Upper lobe of left lung (tissue), 4 donors: ENCODE measurements around the gene ARG1.

Experiments used
- EP300 ChIP-seq, 4 donors: sonication (generic); formaldehyde crosslinking; IDR thresholded peaks; one replicate each; pipeline ENCODE4 v1.5.1; 2017; ENCODE audit warnings: antibody characterized with exemption in 4 of 4, control low read depth in 2 of 4
- POLR2A ChIP-seq, 4 donors: fragments of 450-650 bp; IDR thresholded peaks; one replicate each; pipeline ENCODE4 v1.5.1; 2016 to 2017; ENCODE audit warnings: antibody characterized with exemption in 4 of 4, mild to moderate bottlenecking in 2 of 4
- POLR2AphosphoS5 ChIP-seq, 2 donors: sonication (generic); formaldehyde crosslinking; IDR thresholded peaks; one replicate each; pipeline ENCODE4 v1.5.1; 2017; ENCODE audit warnings: antibody characterized with exemption in 2 of 2
- TF ChIP-seq, protein P1 (sequence below), 6 experiments: fragments of 450-650 bp in 4 of 6; fragments of 200-600 bp in 2 of 6; sonication (generic) in 2 of 6; IDR thresholded peaks; one replicate each; pipeline ENCODE4 v1.5.1; 2016 to 2019; ENCODE audit warnings: antibody characterized with exemption in 6 of 6

DNA sequence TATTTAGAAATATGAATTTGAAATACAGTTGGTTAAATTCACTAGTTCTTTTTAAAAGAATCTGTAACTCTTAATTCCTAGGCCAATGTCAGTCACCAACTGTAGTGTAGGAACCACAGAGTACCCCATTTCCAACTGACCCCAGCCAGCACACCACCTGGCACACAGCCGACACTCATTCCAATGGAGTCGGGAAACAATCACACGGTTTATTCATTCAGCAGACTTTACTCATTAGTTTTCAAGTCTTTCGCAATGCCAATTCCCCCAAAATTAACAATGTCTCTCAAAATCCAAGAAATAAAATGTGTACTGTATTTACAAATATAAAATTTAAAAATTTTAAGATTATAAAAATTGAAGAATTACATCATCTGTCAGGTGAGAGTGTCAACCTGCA, 13.5 kb downstream of the ARG1 start:
- TF ChIP-seq, protein P1, sequence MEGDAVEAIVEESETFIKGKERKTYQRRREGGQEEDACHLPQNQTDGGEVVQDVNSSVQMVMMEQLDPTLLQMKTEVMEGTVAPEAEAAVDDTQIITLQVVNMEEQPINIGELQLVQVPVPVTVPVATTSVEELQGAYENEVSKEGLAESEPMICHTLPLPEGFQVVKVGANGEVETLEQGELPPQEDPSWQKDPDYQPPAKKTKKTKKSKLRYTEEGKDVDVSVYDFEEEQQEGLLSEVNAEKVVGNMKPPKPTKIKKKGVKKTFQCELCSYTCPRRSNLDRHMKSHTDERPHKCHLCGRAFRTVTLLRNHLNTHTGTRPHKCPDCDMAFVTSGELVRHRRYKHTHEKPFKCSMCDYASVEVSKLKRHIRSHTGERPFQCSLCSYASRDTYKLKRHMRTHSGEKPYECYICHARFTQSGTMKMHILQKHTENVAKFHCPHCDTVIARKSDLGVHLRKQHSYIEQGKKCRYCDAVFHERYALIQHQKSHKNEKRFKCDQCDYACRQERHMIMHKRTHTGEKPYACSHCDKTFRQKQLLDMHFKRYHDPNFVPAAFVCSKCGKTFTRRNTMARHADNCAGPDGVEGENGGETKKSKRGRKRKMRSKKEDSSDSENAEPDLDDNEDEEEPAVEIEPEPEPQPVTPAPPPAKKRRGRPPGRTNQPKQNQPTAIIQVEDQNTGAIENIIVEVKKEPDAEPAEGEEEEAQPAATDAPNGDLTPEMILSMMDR (IDR thresholded peaks at IDR 0.05), result no peak
- TF ChIP-seq POLR2A (IDR thresholded peaks at IDR 0.05) (no peak), POLR2AphosphoS5 (IDR thresholded peaks at IDR 0.05) (no peak), EP300 (IDR thresholded peaks at IDR 0.05) (no peak)
